Measurements from ENCODE around the gene PNPLA1.

Gene PNPLA1

DNA sequence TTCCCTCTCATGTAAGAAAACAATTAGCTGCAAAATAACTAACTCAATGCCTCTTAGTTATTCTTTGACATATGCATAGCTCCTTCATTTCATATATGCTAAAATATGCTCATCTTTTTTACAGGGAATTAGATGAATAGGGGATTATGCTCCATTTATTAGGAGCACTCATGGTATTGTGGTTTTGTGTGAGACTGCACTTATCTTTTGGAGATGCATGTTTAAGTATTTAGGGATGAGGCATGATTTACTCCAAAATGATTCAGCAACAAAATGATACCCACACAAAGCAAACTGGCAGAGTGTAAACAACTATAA lies 58.0 kb downstream of the PNPLA1 start:
- Histone ChIP-seq H3K4me3 (ENCODE audit: low read depth in 1 of 2, low read length in 1 of 2) (no peak overlapping the region), H3K36me3 (no peaks in the 10 kb centered on the region), H3K27ac (no peak overlapping the region), H3K27me3 (peaks cover 4% of the 10 kb centered on the region), H3K4me1 (ENCODE audit: control insufficient read depth in 1 of 2, insufficient read depth in 1 of 2, low read depth in 1 of 2, low read length in 1 of 2) (no peaks in the 10 kb centered on the region), H3K9me3 (no peaks in the 10 kb centered on the region)
- TF ChIP-seq CTCF (IDR thresholded peaks at IDR 0.05) = no peak

DNA sequence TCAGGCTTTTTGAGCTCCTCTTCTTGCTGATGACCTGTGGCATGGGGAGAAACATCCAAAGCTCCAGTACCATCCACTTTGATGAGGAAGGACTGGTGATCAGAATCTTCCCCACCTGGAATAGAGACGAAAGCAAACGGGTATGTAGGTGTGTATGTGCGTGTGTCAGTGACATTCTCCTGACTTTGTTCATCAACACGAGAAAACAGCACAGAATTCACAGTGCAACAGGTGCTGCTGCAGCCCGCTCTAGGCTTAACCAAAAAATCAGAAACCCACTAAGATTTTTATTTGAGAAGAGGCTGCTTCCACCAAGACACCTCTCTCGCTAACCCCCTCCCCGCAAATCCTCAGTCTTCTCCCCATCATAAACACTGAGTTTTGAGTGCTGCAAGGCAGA lies 58.7 kb downstream of the PNPLA1 start:
- Histone ChIP-seq H3K9me3 (no peaks in the 10 kb centered on the region), H3K36me3 (no peaks in the 10 kb centered on the region), H3K27me3 (peaks cover 11% of the 10 kb centered on the region), H3K4me3 (ENCODE audit: low read depth in 1 of 2, low read length in 1 of 2) (no peak overlapping the region), H3K27ac (no peak overlapping the region), H3K4me1 (ENCODE audit: control insufficient read depth in 1 of 2, insufficient read depth in 1 of 2, low read depth in 1 of 2, low read length in 1 of 2) (no peaks in the 10 kb centered on the region)
- TF ChIP-seq CTCF (IDR thresholded peaks at IDR 0.05) = no peak

- no peak for TF ChIP-seq CTCF (IDR thresholded peaks at IDR 0.05)
- H3K4me1 ChIP-seq (ENCODE audit: control insufficient read depth in 1 of 2, insufficient read depth in 1 of 2, low read depth in 1 of 2, low read length in 1 of 2) = no peaks in the 10 kb centered on the region
- no peaks in the 10 kb centered on the region for H3K36me3 ChIP-seq
- no peaks in the 10 kb centered on the region for H3K9me3 ChIP-seq
- H3K27me3 ChIP-seq = peaks cover 23% of the 10 kb centered on the region
- no peak overlapping the region for H3K27ac ChIP-seq
- no peak overlapping the region for H3K4me3 ChIP-seq (ENCODE audit: low read depth in 1 of 2, low read length in 1 of 2)
Measured at GRCh38 chr6:36329798-36330291, 60.0 kb downstream of the PNPLA1 start.

DNA sequence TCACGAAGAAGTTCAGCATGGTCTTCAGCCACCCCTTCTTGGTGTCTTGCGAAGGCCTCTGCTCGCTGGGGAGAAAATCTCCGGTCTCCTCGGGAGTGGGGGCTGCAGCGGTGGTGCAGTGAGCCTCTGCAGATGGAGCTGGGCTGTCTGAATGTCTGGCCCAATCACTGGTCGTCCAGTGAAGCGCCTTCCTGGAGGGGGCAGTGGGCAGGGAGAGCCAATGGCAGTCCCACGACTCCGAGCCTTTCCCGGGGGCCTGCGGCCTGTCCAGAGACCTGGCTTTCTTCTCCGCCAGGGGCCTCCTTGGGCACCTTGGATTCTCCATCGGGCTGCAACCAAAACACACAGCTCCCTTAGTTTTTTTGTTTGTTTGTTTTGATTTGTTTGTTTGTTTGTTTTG lies 60.5 kb downstream of the PNPLA1 start:
- no peak for TF ChIP-seq CTCF (IDR thresholded peaks at IDR 0.05)
- Histone ChIP-seq H3K36me3 (no peaks in the 10 kb centered on the region), H3K27me3 (peaks cover 28% of the 10 kb centered on the region), H3K9me3 (no peaks in the 10 kb centered on the region), H3K4me1 (ENCODE audit: control insufficient read depth in 1 of 2, insufficient read depth in 1 of 2, low read depth in 1 of 2, low read length in 1 of 2) (no peaks in the 10 kb centered on the region), H3K27ac (no peak overlapping the region), H3K4me3 (ENCODE audit: low read depth in 1 of 2, low read length in 1 of 2) (no peak overlapping the region)

DNA sequence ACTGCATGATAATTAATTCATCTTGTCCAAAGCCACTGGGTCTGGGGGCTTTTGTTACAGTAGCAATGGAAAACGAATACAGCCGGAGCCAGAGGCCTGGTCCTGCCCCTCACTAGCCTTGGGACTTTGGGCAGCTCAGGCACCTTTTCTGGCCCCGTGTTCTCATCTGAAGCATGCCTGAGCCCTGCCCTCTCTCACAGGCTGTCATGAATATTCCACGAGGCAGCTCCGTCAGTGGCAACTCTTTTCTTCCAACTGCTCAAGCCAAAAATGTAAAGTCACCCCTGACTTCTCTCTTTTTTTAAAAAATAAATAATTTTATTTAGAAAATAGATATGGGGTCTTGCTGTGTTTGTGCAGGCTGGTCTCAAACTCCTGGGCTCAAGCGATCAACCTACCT lies 61.5 kb downstream of the PNPLA1 start:
- Histone ChIP-seq H3K9me3 (no peaks in the 10 kb centered on the region), H3K4me1 (ENCODE audit: control insufficient read depth in 1 of 2, insufficient read depth in 1 of 2, low read depth in 1 of 2, low read length in 1 of 2) (no peaks in the 10 kb centered on the region), H3K27me3 (peaks cover 37% of the 10 kb centered on the region), H3K27ac (no peak overlapping the region), H3K4me3 (ENCODE audit: low read depth in 1 of 2, low read length in 1 of 2) (no peak overlapping the region), H3K36me3 (no peaks in the 10 kb centered on the region)
- no peak for TF ChIP-seq CTCF (IDR thresholded peaks at IDR 0.05)
